ENCODE measurements around the gene FOSB. TPM values are rescaled to one million over a fixed set of nuclear protein-coding genes. Genes with fewer than 3 reads are reported as not detected.

Gene FOSB
- total and polyA plus RNA-seq, 9 of the 15 experiments (the other 6 are each of a cell fraction or from before 2014, with no cell fraction given), result 0.11 to 2.7 (median 0.73) TPM

DNA sequence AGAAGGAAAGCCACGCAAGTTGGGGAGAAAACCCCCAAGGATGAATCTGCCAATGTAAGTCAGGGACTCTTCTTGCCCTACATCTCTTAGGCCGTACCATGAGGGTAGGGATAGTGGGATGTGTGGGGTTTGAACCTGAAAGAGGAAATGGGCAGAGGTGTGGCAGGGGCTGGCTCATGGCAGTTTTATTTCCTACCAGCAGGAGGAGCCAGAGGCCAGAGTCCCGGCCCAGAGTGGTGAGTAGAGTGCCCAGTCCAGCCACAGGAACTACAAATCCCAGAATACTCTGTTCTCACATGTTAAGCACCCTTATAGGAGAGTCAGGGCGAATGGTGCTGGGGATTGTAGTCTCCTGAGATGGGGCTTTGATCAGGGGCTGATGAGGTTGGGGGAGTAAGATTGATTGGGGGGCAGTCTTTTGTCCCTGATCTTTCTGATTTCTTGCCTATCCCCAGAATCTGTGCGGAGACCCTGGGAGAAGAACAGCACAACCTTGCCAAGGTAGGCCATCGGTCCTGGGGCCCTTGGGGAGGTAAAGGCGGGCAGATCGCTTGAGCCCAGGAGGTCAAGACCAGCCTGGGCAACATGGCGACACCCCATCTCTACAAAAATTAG is 56.0 kb downstream of the FOSB start:
- Histone ChIP-seq H3K4me3 (no peak overlapping the region), H3K27me3 (ENCODE audit: control insufficient read depth in 2 of 2, insufficient read depth in 2 of 2, low read length in 2 of 2) (no peaks in the 10 kb centered on the region), H3K4me2 (ENCODE audit: insufficient read depth, low read length) (no peak overlapping the region), H3K9me3 (replicated peaks; ENCODE audit: control insufficient read depth, insufficient read depth, low read depth, low read length) (no peaks in the 10 kb centered on the region; the same call in 1 of the 2 replicates), H3K27ac (ENCODE audit: extremely low read depth, low read depth, low read length) (no peak overlapping the region), H2AFZ (ENCODE audit: low read depth, low read length) (no peak overlapping the region), H3K79me2 (ENCODE audit: control insufficient read depth, insufficient read depth, low read length) (no peaks in the 10 kb centered on the region; the same call in 2 of the 3 replicates), H3K9me1 (ENCODE audit: control insufficient read depth, insufficient read depth, low read length) (peaks cover 5% of the 10 kb centered on the region), H4K20me1 (replicated peaks; ENCODE audit: control insufficient read depth, insufficient read depth, low read length) (peaks cover 10% of the 10 kb centered on the region), H3K9ac (ENCODE audit: insufficient read depth in 1 of 2, low read depth in 2 of 2, low read length in 2 of 2) (no peak overlapping the region), H3K36me3 (ENCODE audit: control insufficient read depth, insufficient read depth, low read length) (peaks cover 93% of the 10 kb centered on the region), H3K4me1 (replicated peaks in 1 of 2; ENCODE audit: control insufficient read depth in 2 of 2, insufficient read depth in 2 of 2, low read length in 2 of 2) (peaks cover 3 to 32% of the 10 kb centered on the region in 2 experiments; a peak in 3 of 5 replicates)
- ChIA-PET POLR2A (interaction anchor here (0.7 to 0.9 kb wide), 4 partner anchors 8 to 117 kb away, joined by 3 to 4 read pairs (median 3); no protein-coding TSS in a partner anchor), CTCF (ENCODE audit: low intra/inter-chr PET ratio) (interaction anchor here (0.6 to 3.3 kb wide), 6 partner anchors 35 to 119 kb away, joined by 3 to 34 read pairs (median 4); no protein-coding TSS in a partner anchor)
- DNase-seq (ENCODE audit: extremely low read depth in 1 of 4, low spot score in 3 of 4) (peak; percentile 77 to 83 (median 82)), FAIRE-seq (peak; percentile 85), ATAC-seq (peak; percentile 86)
- BruUV-seq (replicated peaks), result no TSS peak
- WGBS (ENCODE audit: insufficient coverage, low coverage, missing lambda C conversion rate), result 68% methylated on average over 9 of the region's 9 CpGs
- in situ Hi-C loops (cut with MboI) (loop anchor here (5.0 kb wide), 1 partner anchor 34 kb away; no protein-coding TSS in a partner anchor), intact Hi-C loops (cut with micrococcal nuclease) (loop anchor here (1.0 to 2.0 kb wide), 2 partner anchors 35 to 119 kb away; no protein-coding TSS in a partner anchor)
- TF ChIP-seq SMAD3 (CRISPR knock-in tag; conservative IDR thresholded peaks at IDR 0.05) (0 out of 2 replicates have a peak, but pooled peaks have one; percentile 12), ZFP1 (CRISPR knock-in tag; IDR thresholded peaks at IDR 0.05) (no peak), CEBPB (tag; IDR thresholded peaks at IDR 0.05) (no peak), MTF1 (CRISPR knock-in tag; IDR thresholded peaks at IDR 0.05; ENCODE audit: borderline replicate concordance) (no peak), LEF1 (IDR thresholded peaks at IDR 0.05) (no peak), HES1 (IDR thresholded peaks at IDR 0.05; ENCODE audit: low read depth) (no peak), ID3 (CRISPR knock-in tag; IDR thresholded peaks at IDR 0.05) (no peak), ID3 (tag; IDR thresholded peaks at IDR 0.05) (no peak), BRD4 (IDR thresholded peaks at IDR 0.05) (no peak), ZNF133 (CRISPR knock-in tag; IDR thresholded peaks at IDR 0.05) (no peak), GABPB2 (CRISPR knock-in tag; conservative IDR thresholded peaks at IDR 0.05) (no peak), MLLT1 (IDR thresholded peaks at IDR 0.05) (no peak), RUNX1 (IDR thresholded peaks at IDR 0.05; ENCODE audit: low read depth) (no peak), ZNF639 (CRISPR knock-in tag; conservative IDR thresholded peaks at IDR 0.05 in 1 of 2, IDR thresholded peaks at IDR 0.05 in 1 of 2) (peak in 1 of 2 experiments; percentile 66; a peak in 1 of 4 replicates), ZNF449 (CRISPR knock-in tag; IDR thresholded peaks at IDR 0.05) (no peak), FOXA3 (CRISPR knock-in tag; conservative IDR thresholded peaks at IDR 0.05 in 1 of 2, IDR thresholded peaks at IDR 0.05 in 1 of 2) (no peak)
